ENCODE data around the gene SNAI3. TPM values are rescaled to one million over a fixed set of nuclear protein-coding genes. Genes with fewer than 3 reads are reported as not detected.

SNAI3 gene
- total and polyA plus RNA-seq, 2 of the 4 experiments (the other 2 are of a cell fraction): 0.21 TPM; not detected in 1

DNA sequence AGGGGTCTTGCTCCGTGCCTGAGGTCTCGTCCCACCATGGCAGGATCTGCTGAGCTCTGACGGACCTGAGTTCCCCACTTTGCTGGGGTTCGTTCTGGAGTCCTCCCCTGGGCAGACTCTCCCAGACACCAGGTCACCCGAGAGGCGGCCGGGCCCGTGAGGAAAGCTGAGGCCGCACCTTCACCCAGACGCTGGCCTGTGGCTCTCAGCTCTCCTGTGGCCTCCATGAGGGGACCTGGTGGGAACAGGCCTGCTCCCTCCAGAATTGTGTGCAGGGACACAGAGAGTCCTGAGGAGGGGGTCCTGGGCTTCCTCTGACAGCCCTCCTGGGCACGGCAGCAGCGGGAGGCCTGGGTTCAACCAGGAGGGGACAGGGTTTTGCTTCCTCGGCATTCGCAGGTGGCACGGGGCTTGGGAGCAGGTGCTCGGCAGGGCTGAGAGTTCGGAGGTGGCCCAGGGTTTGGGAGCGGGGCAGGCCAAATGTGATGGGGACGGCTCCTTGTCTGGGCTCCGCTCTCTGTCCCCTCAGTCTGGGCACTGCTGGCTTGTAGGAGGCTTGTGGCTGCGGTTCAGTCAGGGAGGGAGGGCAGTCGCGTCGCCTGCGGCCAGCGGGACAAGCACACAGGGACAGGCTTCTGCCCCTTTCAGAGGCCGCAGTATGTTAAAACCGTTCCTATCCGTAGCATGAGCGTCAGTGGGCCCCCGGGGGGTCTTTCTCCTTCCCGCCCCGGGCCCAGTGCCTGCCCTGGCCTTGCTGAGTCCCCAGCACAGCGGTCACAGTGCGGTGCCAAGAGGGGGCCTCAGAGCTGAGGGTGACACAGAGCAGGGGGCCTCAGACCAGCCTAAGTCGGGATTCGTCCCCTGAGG lies 8.1 kb upstream of the SNAI3 start:
- Histone ChIP-seq H3K18ac (ENCODE audit: low read depth, low read length) (no peak overlapping the region), H3K56ac (ENCODE audit: extremely low read depth, insufficient read depth, low read length) (no peak overlapping the region), H2BK15ac (ENCODE audit: low read depth, low read length) (no peak overlapping the region), H3K4me3 (ENCODE audit: insufficient read depth, low read depth, low read length) (no peak overlapping the region), H2BK120ac (ENCODE audit: low read depth, low read length) (no peak overlapping the region), H3K36me3 (ENCODE audit: control insufficient read depth, insufficient read depth, low read length) (peaks cover 25% of the 10 kb centered on the region), H4K5ac (ENCODE audit: low read depth, low read length) (no peak overlapping the region), H2AK9ac (replicated peaks; ENCODE audit: low read depth, low read length, poor library complexity) (no peak overlapping the region), H3K4me2 (ENCODE audit: low read depth, low read length) (no peak overlapping the region), H3K9ac (ENCODE audit: low read depth, low read length) (no peak overlapping the region), H2AK5ac (ENCODE audit: low read depth, low read length) (no peak overlapping the region), H4K8ac (ENCODE audit: low read depth in 2 of 2, low read length in 2 of 2) (no peak overlapping the region), H3K14ac (replicated peaks; ENCODE audit: low read depth, low read length) (no peak overlapping the region), H3K4ac (ENCODE audit: low read depth, low read length) (no peak overlapping the region), H3K9me1 (ENCODE audit: insufficient read depth, low read length) (no peaks in the 10 kb centered on the region; the same call in 1 of the 2 replicates), H2BK5ac (ENCODE audit: low read depth, low read length, poor library complexity, severe bottlenecking) (no peak overlapping the region), H2BK20ac (ENCODE audit: low read depth, low read length) (no peak overlapping the region), H3K27ac (ENCODE audit: insufficient read depth, low read length) (no peak overlapping the region), H3K27me3 (ENCODE audit: control insufficient read depth, insufficient read depth, low read length) (peaks cover 12% of the 10 kb centered on the region; the same call in 1 of the 2 replicates), H4K20me1 (ENCODE audit: insufficient read depth, low read length) (no peaks in the 10 kb centered on the region; the same call in 1 of the 2 replicates), H3K9me3 (ENCODE audit: control insufficient read depth, insufficient read depth, low read length) (no peaks in the 10 kb centered on the region), H2AFZ (replicated peaks; ENCODE audit: low read length, poor library complexity) (no peak overlapping the region), H4K91ac (ENCODE audit: insufficient read depth, low read depth, low read length) (no peak overlapping the region), H3K4me1 (ENCODE audit: control insufficient read depth, insufficient read depth, low read length) (no peaks in the 10 kb centered on the region), H3K79me1 (ENCODE audit: low read depth in 1 of 2, low read length in 2 of 2) (peaks cover 0 to 1% of the 10 kb centered on the region in 2 experiments; a peak in 1 of 4 replicates), H3K23ac (ENCODE audit: low read depth, low read length) (no peak overlapping the region)
- TF ChIP-seq MXI1 (IDR thresholded peaks at IDR 0.05; ENCODE audit: borderline replicate concordance, low read depth, low read length) (no peak), SMC3 (IDR thresholded peaks at IDR 0.05; ENCODE audit: low read depth, low read length) (no peak), RCOR1 (IDR thresholded peaks at IDR 0.05; ENCODE audit: insufficient replicate concordance, low read length) (no peak), RAD21 (IDR thresholded peaks at IDR 0.05; ENCODE audit: low read length) (no peak), MAZ (IDR thresholded peaks at IDR 0.05; ENCODE audit: borderline replicate concordance, low read depth, low read length) (no peak), FOS (IDR thresholded peaks at IDR 0.05; ENCODE audit: low read depth, low read length) (no peak)
- intact Hi-C loops (cut with micrococcal nuclease): no loop called here
- ATAC-seq (ENCODE audit: low read depth) (no peak), DNase-seq (no peak)
- WGBS, 2 experiments (ENCODE audit: extremely low coverage in 2 of 2, insufficient read length in 1 of 2): 85% methylated on average over 29 of the region's 37 CpGs; no CpG with 5 or more reads in 1 of the 2 experiments
- BruUV-seq (replicated peaks): no TSS peak
- CTCF ChIA-PET: no interaction called here
- in situ Hi-C loops (cut with MboI; ENCODE audit: low sequenced_read_pairs): no loop called here
- dilution Hi-C loops (cut with HindIII; ENCODE audit: low sequenced_read_pairs, unreplicated experiment): no loop called here
- POLR2A ChIA-PET (ENCODE audit: unreplicated experiment): no interaction called here

Measured in IMR-90 (cell line).